WI38 (cell line): ENCODE measurements around the gene ZC3H4.
"Not testable (repeated sequence)": the region's sequence is repeated elsewhere in the genome, so short reads cannot be mapped to it uniquely, and the experiment has no call there.

Experiments used
- H3K4me3 ChIP-seq: 2 replicates; pipeline ENCODE4 v1.5.1; 2011; ENCODE audit warnings: low read depth, mild to moderate bottlenecking, control low read depth, low read length
- CTCF ChIP-seq: IDR thresholded peaks from 2 replicates; pipeline ENCODE4 v1.5.1; 2012; ENCODE audit warnings: low read depth, mild to moderate bottlenecking, control low read depth, low read length

Gene ZC3H4

GRCh38 chr19:47093254-47093653 lies 20.3 kb downstream of the ZC3H4 start:
- no peak overlapping the region for H3K4me3 ChIP-seq
- no peak for TF ChIP-seq CTCF

- no peak overlapping the region for H3K4me3 ChIP-seq
- TF ChIP-seq CTCF, result no peak
Observed at GRCh38 chr19:47089767-47090350, 23.7 kb downstream of the ZC3H4 start.

- TF ChIP-seq CTCF, result no peak
Observed at GRCh38 chr19:47086280-47086679, 27.3 kb downstream of the ZC3H4 start.

GRCh38 chr19:47084879-47085439 lies 28.6 kb downstream of the ZC3H4 start:
- no peak for TF ChIP-seq CTCF

More at GRCh38 chr19:47086280-47086679, 27.3 kb downstream of the ZC3H4 start:
- no peak overlapping the region for H3K4me3 ChIP-seq

GRCh38 chr19:47082493-47082892 lies 31.1 kb downstream of the ZC3H4 start:
- no peak overlapping the region for H3K4me3 ChIP-seq
- TF ChIP-seq CTCF, result no peak

More at GRCh38 chr19:47084879-47085439, 28.6 kb downstream of the ZC3H4 start:
- no peak overlapping the region for H3K4me3 ChIP-seq

- H3K4me3 ChIP-seq, result no peak overlapping the region
- no peak for TF ChIP-seq CTCF
Observed at GRCh38 chr19:47081095-47081494, 32.5 kb downstream of the ZC3H4 start.

GRCh38 chr19:47078351-47078750 lies 35.2 kb downstream of the ZC3H4 start:
- H3K4me3 ChIP-seq, result not testable (repeated sequence)

GRCh38 chr19:47075941-47076340 lies 37.6 kb downstream of the ZC3H4 start:
- TF ChIP-seq CTCF, result no peak
- H3K4me3 ChIP-seq, result no peak overlapping the region
